Stimulated activated CD4-positive, alpha-beta T cell treated with anti-CD3 and anti-CD28 coated beads, Interleukin-1b, Interleukin-23, amount 100 ng/mL, for 48 hours (primary cell): ENCODE data around the gene YEATS2.
"Not testable (repeated sequence)": the region's sequence is repeated elsewhere in the genome, so short reads cannot be mapped to it uniquely, and the experiment has no call there.

Source experiments
- DNase-seq: peaks from one replicate; pipeline ENCODE4 v3.0.0-alpha.2; 2020

The YEATS2 gene

GRCh38 chr3:183697610-183698317, at the start of gene YEATS2:
YEATS2 (plus strand) TSS chr3:183697797; CDS start chr3:183715163, 17,366 bp downstream.
- DNase-seq: peak; percentile 83

GRCh38 chr3:183650554-183650953, 47.0 kb upstream of the YEATS2 start:
- no peak for DNase-seq

GRCh38 chr3:183653209-183654064, 44.2 kb upstream of the YEATS2 start:
- no peak for DNase-seq

GRCh38 chr3:183654727-183655126, 42.9 kb upstream of the YEATS2 start:
- DNase-seq: no peak

- no peak for DNase-seq
Measured at GRCh38 chr3:183662099-183662498, 35.5 kb upstream of the YEATS2 start.

- DNase-seq: no peak
Measured at GRCh38 chr3:183664913-183665381, 32.6 kb upstream of the YEATS2 start.

GRCh38 chr3:183680061-183680460, 17.5 kb upstream of the YEATS2 start:
- no peak for DNase-seq

- DNase-seq: no peak
Measured at GRCh38 chr3:183687705-183688104, 9.9 kb upstream of the YEATS2 start.

GRCh38 chr3:183688874-183689273, 8.7 kb upstream of the YEATS2 start:
- DNase-seq: no peak

GRCh38 chr3:183689621-183690020, 8.0 kb upstream of the YEATS2 start:
- DNase-seq: not testable (repeated sequence)

- DNase-seq: no peak
Measured at GRCh38 chr3:183690402-183690995, 7.1 kb upstream of the YEATS2 start.

GRCh38 chr3:183692436-183692835, 5.2 kb upstream of the YEATS2 start:
- DNase-seq: no peak

- no peak for DNase-seq
Measured at GRCh38 chr3:183695569-183696364, 1.8 kb upstream of the YEATS2 start.

- DNase-seq: no peak
Measured at GRCh38 chr3:183697123-183697609, 431 bp upstream of the YEATS2 start.

- DNase-seq: peak; percentile 26
Measured at GRCh38 chr3:183698318-183698751, 738 bp downstream of the YEATS2 start.

GRCh38 chr3:183698756-183699155, 1.2 kb downstream of the YEATS2 start:
- no peak for DNase-seq

GRCh38 chr3:183699238-183699947, 1.8 kb downstream of the YEATS2 start:
- DNase-seq: no peak

- DNase-seq: no peak
Measured at GRCh38 chr3:183701744-183702143, 4.1 kb downstream of the YEATS2 start.

GRCh38 chr3:183703892-183704291, 6.3 kb downstream of the YEATS2 start:
- DNase-seq: not testable (repeated sequence)

- DNase-seq: no peak
Measured at GRCh38 chr3:183710231-183710630, 12.6 kb downstream of the YEATS2 start.

- no peak for DNase-seq
Measured at GRCh38 chr3:183711516-183711915, 13.9 kb downstream of the YEATS2 start.

- DNase-seq: no peak
Measured at GRCh38 chr3:183714622-183715021, 17.0 kb downstream of the YEATS2 start.
